Rectal smooth muscle tissue (tissue), 1 donor: Measurements from ENCODE around the gene KLF11.
"Not testable (repeated sequence)": the region's sequence is repeated elsewhere in the genome, so short reads cannot be mapped to it uniquely, and the experiment has no call there.

Experiments
- H3K27ac ChIP-seq: one replicate; pipeline ENCODE4 v1.7.0; 2013; ENCODE audit warnings: low read depth, low read length, inconsistent platforms
- H3K27me3 ChIP-seq: one replicate; pipeline ENCODE4 v1.7.0; 2013; ENCODE audit warnings: low read length; ENCODE audit not compliant: control insufficient read depth, insufficient read depth
- H3K36me3 ChIP-seq: one replicate; pipeline ENCODE4 v1.7.0; 2013; ENCODE audit warnings: low read length; ENCODE audit not compliant: control insufficient read depth, insufficient read depth
- H3K4me1 ChIP-seq: one replicate; pipeline ENCODE4 v1.7.0; 2013; ENCODE audit warnings: low read length; ENCODE audit not compliant: control insufficient read depth, insufficient read depth
- H3K4me3 ChIP-seq: one replicate; pipeline ENCODE4 v1.7.0; 2013; ENCODE audit warnings: low read length
- H3K9ac ChIP-seq: one replicate; pipeline ENCODE4 v1.7.0; 2013; ENCODE audit warnings: low read length

The KLF11 gene

DNA sequence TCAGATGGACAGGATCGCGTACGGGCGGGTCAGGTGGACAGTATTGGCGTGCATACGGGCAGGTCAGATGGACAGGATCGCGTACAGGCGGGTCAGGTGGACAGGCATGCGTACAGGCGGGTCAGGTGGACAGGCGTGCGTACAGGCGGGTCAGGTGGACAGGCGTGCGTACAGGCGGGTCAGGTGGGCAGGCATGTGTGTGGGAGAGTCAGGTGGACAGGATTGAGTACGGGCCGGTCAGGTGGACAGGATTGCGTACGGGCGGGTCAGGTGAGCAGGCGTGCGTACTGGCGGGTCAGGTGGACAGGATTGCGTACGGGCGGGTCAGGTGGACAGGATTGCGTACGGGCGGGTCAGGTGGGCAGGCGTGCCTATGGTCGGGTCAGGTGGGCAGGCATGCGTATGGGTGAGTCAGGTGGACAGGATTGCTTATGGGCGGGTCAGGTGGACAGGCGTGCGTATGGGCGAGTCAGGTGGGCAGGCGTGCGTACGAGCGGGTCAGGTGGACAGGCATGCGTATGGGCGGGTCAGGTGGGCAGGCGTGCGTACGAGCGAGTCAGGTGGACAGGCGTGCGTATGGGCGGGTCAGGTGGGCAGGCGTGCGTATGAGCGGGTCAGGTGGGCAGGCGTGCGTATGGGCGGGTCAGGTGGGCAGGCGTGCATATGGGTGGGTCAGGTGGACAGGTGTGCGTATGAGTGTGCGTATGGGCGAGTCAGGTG lies 31.6 kb upstream of the KLF11 start:
- not testable (repeated sequence) for H3K27ac ChIP-seq, H3K36me3 ChIP-seq
- H3K4me1 ChIP-seq, result peaks cover 26% of the 10 kb centered on the region

GRCh38 chr2:10012366-10012962 lies 30.9 kb upstream of the KLF11 start:
- H3K9ac ChIP-seq, H3K4me3 ChIP-seq, H3K27me3 ChIP-seq, H3K36me3 ChIP-seq, H3K27ac ChIP-seq: not testable (repeated sequence)
- peaks cover 22% of the 10 kb centered on the region for H3K4me1 ChIP-seq

More for the DNA sequence above, 31.6 kb upstream of the KLF11 start:
- H3K4me3 ChIP-seq, H3K9ac ChIP-seq, H3K27me3 ChIP-seq: not testable (repeated sequence)

GRCh38 chr2:10012963-10013461 lies 30.3 kb upstream of the KLF11 start:
- Histone ChIP-seq H3K27ac (no peak overlapping the region), H3K27me3 (no peaks in the 10 kb centered on the region), H3K4me1 (peaks cover 18% of the 10 kb centered on the region), H3K36me3 (no peaks in the 10 kb centered on the region), H3K4me3 (no peak overlapping the region), H3K9ac (no peak overlapping the region)

- not testable (repeated sequence) for H3K27me3 ChIP-seq, H3K27ac ChIP-seq, H3K9ac ChIP-seq, H3K36me3 ChIP-seq, H3K4me3 ChIP-seq
- H3K4me1 ChIP-seq, result peaks cover 15% of the 10 kb centered on the region
Measured at GRCh38 chr2:10013651-10014417, 29.5 kb upstream of the KLF11 start.

GRCh38 chr2:10014418-10015190 lies 28.7 kb upstream of the KLF11 start:
- H3K36me3 ChIP-seq, result no peaks in the 10 kb centered on the region
- no peak overlapping the region for H3K4me3 ChIP-seq

DNA sequence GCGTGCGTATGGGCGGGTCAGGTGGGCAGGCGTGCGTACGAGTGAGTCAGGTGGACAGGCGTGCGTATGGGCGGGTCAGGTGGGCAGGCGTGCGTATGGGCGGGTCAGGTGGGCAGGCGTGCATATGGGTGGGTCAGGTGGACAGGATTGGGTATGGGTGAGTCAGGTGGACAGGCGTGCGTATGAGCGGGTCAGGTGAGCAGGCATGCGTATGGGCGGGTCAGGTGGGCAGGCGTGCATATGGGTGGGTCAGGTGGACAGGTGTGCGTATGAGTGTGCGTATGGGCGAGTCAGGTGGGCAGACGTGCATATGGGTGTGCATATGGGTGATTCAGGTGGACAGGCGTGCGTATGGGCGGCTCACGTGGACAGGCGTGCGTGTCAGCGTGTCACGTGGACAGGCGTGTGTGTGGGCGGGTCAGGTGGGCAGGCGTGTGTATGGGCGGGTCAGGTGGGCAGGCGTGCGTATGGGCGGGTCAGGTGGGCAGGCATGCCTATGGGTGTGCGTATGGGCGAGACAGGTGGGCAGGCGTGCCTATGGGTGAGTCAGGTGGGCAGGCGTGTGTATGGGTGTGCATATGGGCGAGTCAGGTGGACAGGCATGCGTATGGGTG lies 27.9 kb upstream of the KLF11 start:
- H3K9ac ChIP-seq, H3K36me3 ChIP-seq, H3K4me1 ChIP-seq, H3K27me3 ChIP-seq, H3K4me3 ChIP-seq, H3K27ac ChIP-seq: not testable (repeated sequence)

More at GRCh38 chr2:10014418-10015190, 28.7 kb upstream of the KLF11 start:
- no peaks in the 10 kb centered on the region for H3K27me3 ChIP-seq
- H3K9ac ChIP-seq, result no peak overlapping the region
- peaks cover 9% of the 10 kb centered on the region for H3K4me1 ChIP-seq
- no peak overlapping the region for H3K27ac ChIP-seq

GRCh38 chr2:10016001-10016801 lies 27.1 kb upstream of the KLF11 start:
- no peak overlapping the region for H3K9ac ChIP-seq
- no peaks in the 10 kb centered on the region for H3K36me3 ChIP-seq
- no peaks in the 10 kb centered on the region for H3K4me1 ChIP-seq
- no peak overlapping the region for H3K27ac ChIP-seq
- no peak overlapping the region for H3K4me3 ChIP-seq
- no peaks in the 10 kb centered on the region for H3K27me3 ChIP-seq

- H3K36me3 ChIP-seq, result no peaks in the 10 kb centered on the region
Measured at GRCh38 chr2:10016802-10017258, 26.5 kb upstream of the KLF11 start.

GRCh38 chr2:10017313-10017941 lies 25.9 kb upstream of the KLF11 start:
- no peak overlapping the region for H3K4me3 ChIP-seq
- no peaks in the 10 kb centered on the region for H3K4me1 ChIP-seq
- no peak overlapping the region for H3K27ac ChIP-seq
- no peaks in the 10 kb centered on the region for H3K27me3 ChIP-seq
- H3K9ac ChIP-seq, result no peak overlapping the region
- H3K36me3 ChIP-seq, result no peaks in the 10 kb centered on the region

More at GRCh38 chr2:10016802-10017258, 26.5 kb upstream of the KLF11 start:
- Histone ChIP-seq H3K4me3 (no peak overlapping the region), H3K27ac (no peak overlapping the region), H3K9ac (no peak overlapping the region), H3K27me3 (no peaks in the 10 kb centered on the region), H3K4me1 (no peaks in the 10 kb centered on the region)

- no peaks in the 10 kb centered on the region for H3K27me3 ChIP-seq
- H3K36me3 ChIP-seq, result no peaks in the 10 kb centered on the region
- no peak overlapping the region for H3K9ac ChIP-seq
- no peak overlapping the region for H3K27ac ChIP-seq
- H3K4me3 ChIP-seq, result no peak overlapping the region
- no peaks in the 10 kb centered on the region for H3K4me1 ChIP-seq
Measured at GRCh38 chr2:10019174-10019573, 24.2 kb upstream of the KLF11 start.
